Measurements from ENCODE around the gene TBC1D1. TPM values are rescaled to one million over a fixed set of nuclear protein-coding genes. Genes with fewer than 3 reads are reported as not detected.

The TBC1D1 gene
- total and polyA plus RNA-seq, 2 donors (not counting 3 experiments of a cell fraction or from before 2014, with no cell fraction given), result 63.5 to 116 TPM

DNA sequence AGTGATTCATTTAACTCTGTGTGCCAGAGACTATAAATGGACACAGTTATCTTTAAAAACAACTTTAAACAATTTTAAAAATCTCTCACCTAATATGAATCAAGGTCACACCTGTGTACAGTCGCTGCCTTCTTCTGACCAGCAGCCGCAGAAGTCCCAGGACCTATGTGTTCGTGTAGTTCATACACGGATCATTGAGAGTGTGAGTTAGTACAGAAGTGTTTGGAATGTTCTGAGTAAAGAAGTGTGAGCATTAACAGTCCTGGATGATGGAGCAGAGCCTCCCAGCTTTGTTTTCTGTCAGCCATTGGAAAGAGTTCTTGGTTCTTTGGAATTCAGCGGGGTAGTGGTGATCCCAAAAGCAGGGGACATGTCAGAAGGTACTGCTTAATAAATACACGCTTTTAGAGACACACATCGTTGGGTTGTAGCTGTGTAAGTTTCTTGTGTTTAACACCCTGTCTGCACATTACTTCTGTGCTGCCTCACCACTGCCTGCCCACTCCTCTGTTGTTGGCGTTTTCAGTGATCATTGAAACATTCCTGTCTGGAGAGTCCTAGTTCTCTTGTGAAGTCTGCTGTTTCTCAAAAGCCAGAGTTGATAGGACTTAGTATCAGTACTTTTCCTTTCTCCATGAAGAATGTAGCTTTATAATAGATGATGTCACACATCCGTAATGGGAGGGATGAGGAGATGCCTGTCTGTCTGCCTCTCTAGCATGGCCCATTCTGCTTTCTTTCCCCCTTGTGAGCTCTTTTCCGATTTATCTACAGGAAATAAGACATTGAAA, 159.9 kb downstream of the TBC1D1 start:
- POLR2A ChIA-PET, result no interaction called here
- dilution Hi-C loops (cut with MboI; ENCODE audit: extremely low pct_ligation_motif_present, low sequenced_read_pairs), result no loop called here

GRCh38 chr4:38055566-38055965, 164.7 kb downstream of the TBC1D1 start:
- Histone ChIP-seq H2AFZ (ENCODE audit: low read depth, low read length) (no peak overlapping the region), H3K4me3 (replicated peaks in 1 of 3; ENCODE audit: insufficient read depth in 1 of 3, low read depth in 1 of 3, low read length in 3 of 3) (no peak overlapping the region), H3K36me3 (ENCODE audit: control insufficient read depth in 2 of 2, extremely low read depth in 1 of 2, insufficient read depth in 2 of 2, low read length in 2 of 2) (peaks cover 3 to 7% of the 10 kb centered on the region in 2 experiments), H3K9me3 (replicated peaks; ENCODE audit: control insufficient read depth, insufficient read depth, low read length) (no peaks in the 10 kb centered on the region), H3K4me2 (ENCODE audit: insufficient read depth, low read length) (peak overlapping the region; percentile 14), H3K4me1 (ENCODE audit: control insufficient read depth, extremely low read depth, insufficient read depth, low read length) (peaks cover 26% of the 10 kb centered on the region), H4K20me1 (replicated peaks; ENCODE audit: control insufficient read depth, extremely low read depth, insufficient read depth, low read length) (no peaks in the 10 kb centered on the region), H3K27ac (ENCODE audit: insufficient read depth, low read depth, low read length) (peak overlapping the region; percentile 60), H3K79me2 (ENCODE audit: control insufficient read depth, insufficient read depth, low read length) (no peaks in the 10 kb centered on the region), H3K9me1 (replicated peaks; ENCODE audit: control insufficient read depth, extremely low read depth, insufficient read depth, low read length) (no peaks in the 10 kb centered on the region), H3K9ac (replicated peaks; ENCODE audit: extremely low read depth, insufficient read depth, low read length) (no peak overlapping the region), H3K27me3 (ENCODE audit: control insufficient read depth in 2 of 2, insufficient read depth in 2 of 2, low read length in 2 of 2) (no peaks in the 10 kb centered on the region)
- DNase-seq (ENCODE audit: low read depth, low spot score), result peak; percentile 25
- no peak for TF ChIP-seq POLR2AphosphoS5 (IDR thresholded peaks at IDR 0.05; ENCODE audit: insufficient read depth, low read depth, low read length)
- no peak for TF ChIP-seq JUN (IDR thresholded peaks at IDR 0.05; ENCODE audit: borderline replicate concordance, insufficient read depth, insufficient read length, low read depth)
- no peak for TF ChIP-seq MAX (IDR thresholded peaks at IDR 0.05; ENCODE audit: insufficient read depth, insufficient read length)
- TF ChIP-seq GATA2 (IDR thresholded peaks at IDR 0.05; ENCODE audit: insufficient read depth, insufficient read length, low read depth, low read length), result no peak
- TF ChIP-seq FOS (IDR thresholded peaks at IDR 0.05; ENCODE audit: borderline replicate concordance, insufficient read depth, low read length), result no peak
- TF ChIP-seq EZH2 (IDR thresholded peaks at IDR 0.05; ENCODE audit: borderline replicate concordance, low read depth, low read length, severe bottlenecking), result no peak
- no peak for TF ChIP-seq POLR2A (IDR thresholded peaks at IDR 0.05; ENCODE audit: low read depth, low read length)
- no peak for TF ChIP-seq CTCF (IDR thresholded peaks at IDR 0.05; ENCODE audit: extremely low read depth in 1 of 2, insufficient read depth in 1 of 2, low read depth in 1 of 2, low read length in 2 of 2)
- no peak for TF ChIP-seq MYC (IDR thresholded peaks at IDR 0.05; ENCODE audit: low read depth, low read length)
- ChIA-PET CTCF (interaction anchor here (0.8 to 1.2 kb wide), 3 partner anchors 14 to 264 kb away, joined by 3 to 4 read pairs (median 3); no protein-coding TSS in a partner anchor), POLR2A (no interaction called here)
- FAIRE-seq, result no peak
- no TSS peak for BruUV-seq (replicated peaks)
- dilution Hi-C loops (cut with MboI; ENCODE audit: extremely low pct_ligation_motif_present, low sequenced_read_pairs) (no loop called here), intact Hi-C loops (cut with micrococcal nuclease) (no loop called here)

More for the DNA sequence above, 159.9 kb downstream of the TBC1D1 start:
- peak overlapping the region; percentile 77 for H3K27ac ChIP-seq (ENCODE audit: insufficient read depth, low read depth, low read length)
- H3K27me3 ChIP-seq (ENCODE audit: control insufficient read depth in 2 of 2, insufficient read depth in 2 of 2, low read length in 2 of 2), result no peaks in the 10 kb centered on the region
- H3K4me1 ChIP-seq (ENCODE audit: control insufficient read depth, extremely low read depth, insufficient read depth, low read length), result peaks cover 23% of the 10 kb centered on the region
- peak overlapping the region; percentile 63 for H3K9ac ChIP-seq (replicated peaks; ENCODE audit: extremely low read depth, insufficient read depth, low read length)
- no peaks in the 10 kb centered on the region for H3K9me3 ChIP-seq (replicated peaks; ENCODE audit: control insufficient read depth, insufficient read depth, low read length)
- H3K9me1 ChIP-seq (replicated peaks; ENCODE audit: control insufficient read depth, extremely low read depth, insufficient read depth, low read length), result no peaks in the 10 kb centered on the region
- H3K79me2 ChIP-seq (ENCODE audit: control insufficient read depth, insufficient read depth, low read length), result no peaks in the 10 kb centered on the region
- H4K20me1 ChIP-seq (replicated peaks; ENCODE audit: control insufficient read depth, extremely low read depth, insufficient read depth, low read length), result no peaks in the 10 kb centered on the region
- no peak overlapping the region for H3K4me3 ChIP-seq (replicated peaks in 1 of 3; ENCODE audit: insufficient read depth in 1 of 3, low read depth in 1 of 3, low read length in 3 of 3)
- peak overlapping the region; percentile 20 for H3K4me2 ChIP-seq (ENCODE audit: insufficient read depth, low read length)
- TSS peak; percentile 95 for BruUV-seq (replicated peaks)
- H2AFZ ChIP-seq (ENCODE audit: low read depth, low read length), result peak overlapping the region; percentile 49
- FAIRE-seq (peak; percentile 89), DNase-seq (ENCODE audit: low read depth, low spot score) (peak; percentile 87)
- CTCF ChIA-PET, result interaction anchor here (0.7 to 1.6 kb wide), 9 partner anchors 9 to 732 kb away, joined by 3 to 7 read pairs (median 4); partner anchors contain the start of gene TLR10
- intact Hi-C loops (cut with micrococcal nuclease), result no loop called here
- no peak for TF ChIP-seq POLR2AphosphoS5 (IDR thresholded peaks at IDR 0.05; ENCODE audit: insufficient read depth, low read depth, low read length)
- TF ChIP-seq JUN (IDR thresholded peaks at IDR 0.05; ENCODE audit: borderline replicate concordance, insufficient read depth, insufficient read length, low read depth), result peak; percentile 72
- TF ChIP-seq EZH2 (IDR thresholded peaks at IDR 0.05; ENCODE audit: borderline replicate concordance, low read depth, low read length, severe bottlenecking), result no peak
- TF ChIP-seq FOS (IDR thresholded peaks at IDR 0.05; ENCODE audit: borderline replicate concordance, insufficient read depth, low read length), result peak; percentile 21
- TF ChIP-seq POLR2A (IDR thresholded peaks at IDR 0.05; ENCODE audit: low read depth, low read length), result no peak
- peaks cover 4 to 5% of the 10 kb centered on the region in 2 experiments for H3K36me3 ChIP-seq (ENCODE audit: control insufficient read depth in 2 of 2, extremely low read depth in 1 of 2, insufficient read depth in 2 of 2, low read length in 2 of 2)

Measured in endothelial cell of umbilical vein (primary cell).